Amygdala (tissue), 56 donors: ENCODE results near the gene GSG1L.

ENCODE experiments used
- DNase-seq, 56 donors: peaks; one replicate each; lab custom pipeline; 2025; lab: John Stamatoyannopoulos, UW

GSG1L gene

GRCh38 chr16:28092721-28093384 lies 29.3 kb upstream of the GSG1L start:
- DNase-seq: no peak

GRCh38 chr16:28091656-28092055 lies 28.1 kb upstream of the GSG1L start:
- DNase-seq: no peak

- no peak for DNase-seq
Measured at GRCh38 chr16:28090646-28091377, 27.3 kb upstream of the GSG1L start.

- DNase-seq: peak in 2 of 56 donors; percentile 2 to 5
Measured at GRCh38 chr16:28089992-28090365, 26.5 kb upstream of the GSG1L start.

GRCh38 chr16:28089205-28089991 lies 25.9 kb upstream of the GSG1L start:
- DNase-seq: no peak

GRCh38 chr16:28087675-28088300 lies 24.3 kb upstream of the GSG1L start:
- DNase-seq: no peak

GRCh38 chr16:28087140-28087660 lies 23.7 kb upstream of the GSG1L start:
- no peak for DNase-seq

- no peak for DNase-seq
Measured at GRCh38 chr16:28086186-28087139, 22.9 kb upstream of the GSG1L start.

GRCh38 chr16:28085389-28086171 lies 22.1 kb upstream of the GSG1L start:
- DNase-seq: no peak

- no peak for DNase-seq
Measured at GRCh38 chr16:28084209-28084608, 20.7 kb upstream of the GSG1L start.

GRCh38 chr16:28082624-28083023 lies 19.1 kb upstream of the GSG1L start:
- DNase-seq: no peak

- no peak for DNase-seq
Measured at GRCh38 chr16:28081391-28081968, 18.0 kb upstream of the GSG1L start.

- no peak for DNase-seq
Measured at GRCh38 chr16:28078261-28078660, 14.7 kb upstream of the GSG1L start.

- DNase-seq: no peak
Measured at GRCh38 chr16:28073836-28074235, 10.3 kb upstream of the GSG1L start.

GRCh38 chr16:28072087-28072486 lies 8.6 kb upstream of the GSG1L start:
- DNase-seq: no peak

GRCh38 chr16:28069971-28070794 lies 6.7 kb upstream of the GSG1L start:
- peak in 3 of 56 donors; percentile 11 to 30 (median 12) for DNase-seq

- no peak for DNase-seq
Measured at GRCh38 chr16:28068976-28069375, 5.5 kb upstream of the GSG1L start.
